Peyer's patch (tissue), 4 donors: ENCODE data around the gene GALNT1.

Experiments used
- CTCF ChIP-seq, 6 experiments: fragments of 450-650 bp in 4 of 6; fragments of 200-600 bp in 2 of 6; sonication (generic) in 1 of 6; IDR thresholded peaks; one replicate each; pipeline ENCODE4 v1.5.1; 2017 to 2019; ENCODE audit warnings: antibody characterized with exemption in 6 of 6, mild to moderate bottlenecking in 3 of 6, moderate library complexity in 1 of 6
- POLR2A ChIP-seq, 2 donors: fragments of 450-650 bp; IDR thresholded peaks; one replicate each; pipeline ENCODE4 v1.5.1; 2017; ENCODE audit warnings: antibody characterized with exemption in 2 of 2, mild to moderate bottlenecking in 2 of 2, moderate library complexity in 2 of 2

GRCh38 chr18:35618696-35619095 is 37.2 kb downstream of the GALNT1 start:
- TF ChIP-seq POLR2A (IDR thresholded peaks at IDR 0.05) (no peak), CTCF (IDR thresholded peaks at IDR 0.05) (no peak)
